ENCODE results near the gene NTNG1.

GRCh38 chr1:107096690-107097089, 44.1 kb upstream of the NTNG1 start:
- TF ChIP-seq CTCF (IDR thresholded peaks at IDR 0.05; ENCODE audit: insufficient read depth, low read length) (no peak), SPI1 (IDR thresholded peaks at IDR 0.05; ENCODE audit: borderline replicate concordance, low read depth) (no peak), REST (IDR thresholded peaks at IDR 0.05; ENCODE audit: insufficient replicate concordance, low read depth) (no peak), GABPA (IDR thresholded peaks at IDR 0.05; ENCODE audit: low read depth) (no peak), POLR2AphosphoS5 (IDR thresholded peaks at IDR 0.05; ENCODE audit: low read depth) (no peak)
